RWPE2 (cell line): ENCODE results near the gene PITPNB.

Experiments used
- ATAC-seq: fragments of 200-7000 bp; cut with Tn5 transposase; 3 replicates; pipeline ENCODE4 v1.9.1; 2021; ENCODE audit warnings: low read depth
- DNase-seq: peaks from one replicate; pipeline ENCODE4 v3.0.0-alpha.2; 2020; ENCODE audit warnings: low spot score
- H3K27ac ChIP-seq: fragments of 450-650 bp; 2 replicates; pipeline ENCODE4 v1.5.1; 2017; ENCODE audit warnings: mild to moderate bottlenecking; ENCODE audit not compliant: poor library complexity, severe bottlenecking
- H3K27me3 ChIP-seq: fragments of 250-450 bp; sonication (Bioruptor Pico); 2 replicates; pipeline ENCODE4 v1.5.1; 2021; ENCODE audit warnings: mild to moderate bottlenecking, moderate library complexity; ENCODE audit not compliant: insufficient read depth, poor library complexity, severe bottlenecking
- H3K36me3 ChIP-seq: fragments of 250-450 bp; sonication (Bioruptor Pico); 2 replicates; pipeline ENCODE4 v1.5.1; 2020; ENCODE audit warnings: low read depth, mild to moderate bottlenecking, moderate library complexity
- H3K4me1 ChIP-seq: fragments of 250-450 bp; sonication (Bioruptor Pico); 2 replicates; pipeline ENCODE4 v1.5.1; 2021; ENCODE audit warnings: mild to moderate bottlenecking, moderate library complexity; ENCODE audit not compliant: insufficient read depth, poor library complexity, severe bottlenecking
- H3K4me3 ChIP-seq: fragments of 250-450 bp; sonication (Bioruptor Pico); 2 replicates; pipeline ENCODE4 v1.5.1; 2021; ENCODE audit warnings: mild to moderate bottlenecking, moderate library complexity; ENCODE audit not compliant: severe bottlenecking
- H3K9me3 ChIP-seq: fragments of 250-450 bp; sonication (Bioruptor Pico); 2 replicates; pipeline ENCODE4 v1.5.1; 2021; ENCODE audit warnings: mild to moderate bottlenecking, moderate library complexity; ENCODE audit not compliant: severe bottlenecking
- CTCF ChIP-seq: fragments of 450-650 bp; IDR thresholded peaks from one replicate; pipeline ENCODE4 v1.5.1; 2017; ENCODE audit warnings: mild to moderate bottlenecking, moderate library complexity; ENCODE audit not compliant: poor library complexity, severe bottlenecking

PITPNB gene

GRCh38 chr22:27858626-27859025 lies 60.4 kb downstream of the PITPNB start:
- Histone ChIP-seq H3K4me3 (no peak overlapping the region), H3K27me3 (no peaks in the 10 kb centered on the region), H3K9me3 (no peaks in the 10 kb centered on the region), H3K4me1 (no peaks in the 10 kb centered on the region), H3K27ac (no peak overlapping the region), H3K36me3 (peaks cover 92% of the 10 kb centered on the region)
- DNase-seq = no peak
- no peak for TF ChIP-seq CTCF
- no peak for ATAC-seq

GRCh38 chr22:27857443-27857842 lies 61.6 kb downstream of the PITPNB start:
- Histone ChIP-seq H3K36me3 (peaks cover 93% of the 10 kb centered on the region), H3K9me3 (no peaks in the 10 kb centered on the region), H3K27me3 (no peaks in the 10 kb centered on the region), H3K4me1 (no peaks in the 10 kb centered on the region), H3K4me3 (no peak overlapping the region), H3K27ac (no peak overlapping the region)
- no peak for TF ChIP-seq CTCF
- DNase-seq (no peak), ATAC-seq (no peak)

GRCh38 chr22:27856386-27856785 lies 62.7 kb downstream of the PITPNB start:
- Histone ChIP-seq H3K27me3 (no peaks in the 10 kb centered on the region), H3K27ac (no peak overlapping the region), H3K36me3 (peaks cover 93% of the 10 kb centered on the region), H3K4me3 (no peak overlapping the region), H3K9me3 (no peaks in the 10 kb centered on the region), H3K4me1 (no peaks in the 10 kb centered on the region)
- ATAC-seq = no peak
- TF ChIP-seq CTCF = no peak
- no peak for DNase-seq

- Histone ChIP-seq H3K4me3 (no peak overlapping the region), H3K36me3 (peaks cover 87% of the 10 kb centered on the region), H3K27ac (no peak overlapping the region), H3K4me1 (no peaks in the 10 kb centered on the region), H3K9me3 (no peaks in the 10 kb centered on the region), H3K27me3 (no peaks in the 10 kb centered on the region)
- TF ChIP-seq CTCF = no peak
- DNase-seq (no peak), ATAC-seq (no peak)
Measured at GRCh38 chr22:27853424-27853823, 65.6 kb downstream of the PITPNB start.

GRCh38 chr22:27851974-27852746 lies 66.9 kb downstream of the PITPNB start:
- no peak for TF ChIP-seq CTCF
- no peak for DNase-seq
- H3K27ac ChIP-seq = no peak overlapping the region
- no peaks in the 10 kb centered on the region for H3K27me3 ChIP-seq
- no peaks in the 10 kb centered on the region for H3K4me1 ChIP-seq
- peaks cover 74% of the 10 kb centered on the region for H3K36me3 ChIP-seq
- no peak overlapping the region for H3K4me3 ChIP-seq
- no peaks in the 10 kb centered on the region for H3K9me3 ChIP-seq
- ATAC-seq = no peak
